ENCODE results near the gene SESN1.
A peak's percentile ranks its signal among the peaks of the same experiment; 100 is the strongest.

The SESN1 gene

DNA sequence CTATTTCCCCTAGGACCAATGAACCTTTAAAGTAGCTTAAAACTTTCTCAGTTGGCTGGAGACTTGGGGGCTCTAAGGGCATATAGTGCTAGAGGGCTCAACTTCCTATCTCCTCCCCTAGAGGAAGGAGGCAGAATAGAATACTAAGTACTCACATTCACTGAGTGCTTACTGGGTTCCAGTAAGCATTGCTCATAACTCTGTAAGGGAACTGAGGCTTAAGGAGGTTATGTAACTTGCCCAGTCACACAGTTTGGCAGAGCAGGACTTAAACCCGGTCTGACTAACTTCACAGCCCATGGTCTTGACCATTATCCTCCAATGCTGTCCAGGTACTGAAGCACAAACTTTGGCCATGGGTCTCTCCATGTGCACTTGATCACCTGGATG lies 12.5 kb downstream of the SESN1 start:
- DNase-seq (ENCODE audit: low read depth) = peak; percentile 40
- H3K4me3 ChIP-seq (ENCODE audit: low read depth, low read length) = no peak overlapping the region
- TF ChIP-seq, protein P1, sequence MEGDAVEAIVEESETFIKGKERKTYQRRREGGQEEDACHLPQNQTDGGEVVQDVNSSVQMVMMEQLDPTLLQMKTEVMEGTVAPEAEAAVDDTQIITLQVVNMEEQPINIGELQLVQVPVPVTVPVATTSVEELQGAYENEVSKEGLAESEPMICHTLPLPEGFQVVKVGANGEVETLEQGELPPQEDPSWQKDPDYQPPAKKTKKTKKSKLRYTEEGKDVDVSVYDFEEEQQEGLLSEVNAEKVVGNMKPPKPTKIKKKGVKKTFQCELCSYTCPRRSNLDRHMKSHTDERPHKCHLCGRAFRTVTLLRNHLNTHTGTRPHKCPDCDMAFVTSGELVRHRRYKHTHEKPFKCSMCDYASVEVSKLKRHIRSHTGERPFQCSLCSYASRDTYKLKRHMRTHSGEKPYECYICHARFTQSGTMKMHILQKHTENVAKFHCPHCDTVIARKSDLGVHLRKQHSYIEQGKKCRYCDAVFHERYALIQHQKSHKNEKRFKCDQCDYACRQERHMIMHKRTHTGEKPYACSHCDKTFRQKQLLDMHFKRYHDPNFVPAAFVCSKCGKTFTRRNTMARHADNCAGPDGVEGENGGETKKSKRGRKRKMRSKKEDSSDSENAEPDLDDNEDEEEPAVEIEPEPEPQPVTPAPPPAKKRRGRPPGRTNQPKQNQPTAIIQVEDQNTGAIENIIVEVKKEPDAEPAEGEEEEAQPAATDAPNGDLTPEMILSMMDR (conservative IDR thresholded peaks at IDR 0.05; ENCODE audit: low read depth, low read length) = peak; percentile 17

DNA sequence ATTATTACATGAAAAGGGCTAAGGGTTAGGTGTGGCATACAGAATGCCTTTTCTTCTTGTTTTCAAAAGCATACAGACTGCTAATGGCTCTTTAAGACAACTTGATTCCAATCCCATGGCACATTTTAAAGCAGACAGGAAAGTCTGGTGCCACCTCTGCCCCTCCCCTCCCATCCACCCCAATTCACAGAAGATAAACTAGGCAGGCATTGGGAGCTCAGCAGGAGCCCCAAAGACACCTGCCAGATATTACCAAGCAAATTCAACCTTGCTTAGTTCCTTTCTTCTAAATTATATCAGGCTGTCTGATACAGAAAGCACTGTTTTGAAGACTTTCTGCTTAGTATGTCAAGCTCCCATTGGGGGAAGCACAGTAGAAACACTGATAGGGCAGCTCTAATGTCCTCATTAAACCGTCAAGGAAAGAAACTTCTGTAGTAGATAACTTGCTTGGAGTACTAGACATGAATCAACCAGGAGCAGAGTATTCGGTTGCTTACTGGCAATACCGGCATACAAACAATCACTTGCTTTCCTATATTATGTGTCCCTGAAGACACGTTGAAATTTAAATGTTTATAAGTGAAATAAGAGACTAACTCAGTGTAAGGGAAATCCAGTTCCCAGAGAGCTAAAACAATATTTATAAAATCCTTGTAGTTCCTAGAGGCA lies 13.0 kb downstream of the SESN1 start:
- no peak overlapping the region for H3K4me3 ChIP-seq (ENCODE audit: low read depth, low read length)
- DNase-seq (ENCODE audit: low read depth) = no peak
- TF ChIP-seq, protein P1 (conservative IDR thresholded peaks at IDR 0.05; ENCODE audit: low read depth, low read length) = no peak

DNA sequence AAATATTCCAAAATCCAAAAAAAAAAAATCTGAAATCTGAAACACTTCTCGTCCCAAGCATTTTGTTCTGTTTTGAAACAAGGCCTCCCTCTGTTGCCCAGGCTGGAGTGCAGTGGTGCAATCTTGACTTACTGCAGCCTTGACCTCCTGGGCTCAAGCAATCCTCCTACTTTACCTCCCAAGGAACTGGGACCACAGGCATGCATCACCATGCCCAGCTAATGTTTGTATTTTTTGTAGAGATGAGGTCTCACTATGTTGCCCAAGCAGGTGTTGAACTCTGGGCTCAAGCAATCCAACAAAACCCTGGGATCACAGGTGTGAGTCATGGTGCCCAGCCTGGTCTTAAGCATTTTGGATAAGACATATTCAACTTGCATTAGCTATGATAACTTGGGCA lies 13.6 kb downstream of the SESN1 start:
- H3K4me3 ChIP-seq (ENCODE audit: low read depth, low read length) = no peak overlapping the region
- TF ChIP-seq, protein P1 (conservative IDR thresholded peaks at IDR 0.05; ENCODE audit: low read depth, low read length) = no peak
- DNase-seq (ENCODE audit: low read depth) = no peak

DNA sequence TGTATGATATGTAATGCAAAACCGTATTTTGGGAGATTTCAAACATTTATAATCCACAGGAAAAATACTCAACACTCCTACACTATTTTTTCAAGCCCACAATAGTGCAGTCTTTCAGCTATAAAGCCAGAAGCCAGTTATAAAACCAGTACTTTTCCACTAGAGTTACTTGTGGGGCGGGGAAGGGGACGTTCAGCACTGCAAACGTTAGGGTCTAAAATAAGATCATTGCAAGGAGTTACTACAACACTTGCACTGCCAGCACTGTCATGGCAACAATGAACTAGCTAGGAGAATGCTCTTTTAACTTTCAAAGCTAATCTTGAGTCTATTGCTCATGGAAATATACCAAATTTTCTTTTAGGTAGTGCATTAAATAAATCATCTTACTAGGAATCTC lies 14.7 kb downstream of the SESN1 start:
- no peak overlapping the region for H3K4me3 ChIP-seq (ENCODE audit: low read depth, low read length)
- peak; percentile 27 for DNase-seq (ENCODE audit: low read depth)
- TF ChIP-seq, protein P1 (conservative IDR thresholded peaks at IDR 0.05; ENCODE audit: low read depth, low read length) = no peak

DNA sequence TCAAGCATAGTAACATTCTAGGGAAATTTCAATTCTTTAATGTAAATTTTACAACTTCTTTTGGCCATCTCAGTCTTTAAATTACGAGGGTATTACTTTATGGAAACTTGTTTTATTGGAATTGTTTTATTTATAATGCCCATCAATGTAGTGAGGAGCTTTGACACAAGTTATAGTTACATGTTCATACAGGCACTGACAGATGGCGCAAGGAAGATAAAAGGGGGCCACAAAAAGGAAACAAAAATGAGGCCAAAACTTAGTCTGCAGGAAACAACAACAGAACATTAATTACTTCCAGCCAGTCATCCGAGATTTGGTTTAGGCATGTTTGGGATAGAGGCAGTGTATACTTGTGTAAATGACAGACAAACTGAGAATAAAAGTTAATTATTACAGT lies 18.3 kb downstream of the SESN1 start:
- TF ChIP-seq, protein P1 (conservative IDR thresholded peaks at IDR 0.05; ENCODE audit: low read depth, low read length) = no peak
- H3K4me3 ChIP-seq (ENCODE audit: low read depth, low read length) = no peak overlapping the region

DNA sequence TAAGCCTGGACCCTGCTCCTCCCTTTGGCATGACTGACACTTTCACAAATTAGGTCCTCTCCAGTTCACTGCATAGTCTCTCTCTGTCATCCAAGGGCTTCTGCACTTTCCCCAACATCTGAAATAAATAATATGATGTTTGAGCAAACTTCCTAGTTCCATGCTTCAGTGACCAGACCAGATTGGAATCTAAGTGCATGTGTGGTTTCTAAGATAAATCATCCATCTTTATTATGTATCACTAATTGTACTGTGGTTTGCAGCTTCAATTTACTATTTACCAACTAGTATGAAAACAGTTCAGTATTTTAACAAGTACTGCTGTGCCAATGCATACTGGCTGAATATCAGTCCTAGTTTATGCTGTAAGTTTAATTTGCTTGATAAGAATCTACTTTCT lies 18.7 kb downstream of the SESN1 start:
- no peak for DNase-seq (ENCODE audit: low read depth)
- no peak overlapping the region for H3K4me3 ChIP-seq (ENCODE audit: low read depth, low read length)
- TF ChIP-seq, protein P1 (conservative IDR thresholded peaks at IDR 0.05; ENCODE audit: low read depth, low read length) = no peak

More for the DNA sequence above, 18.3 kb downstream of the SESN1 start:
- DNase-seq (ENCODE audit: low read depth) = no peak

DNA sequence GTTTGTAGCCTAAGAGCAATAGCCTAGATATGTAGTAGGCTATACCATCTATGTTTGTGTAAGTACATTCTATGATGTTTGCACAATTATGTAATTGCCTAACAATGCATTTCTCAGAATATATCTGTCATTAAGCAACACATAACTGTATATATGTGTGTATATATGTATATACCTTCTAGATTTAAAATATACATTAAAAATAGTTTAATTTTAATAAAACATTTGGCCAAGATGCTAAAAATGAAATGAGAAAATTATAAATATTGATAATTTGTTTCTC lies 20.6 kb downstream of the SESN1 start:
- TF ChIP-seq, protein P1 (conservative IDR thresholded peaks at IDR 0.05; ENCODE audit: low read depth, low read length) = no peak
- no peak for DNase-seq (ENCODE audit: low read depth)

More for the DNA sequence above, 20.6 kb downstream of the SESN1 start:
- no peak overlapping the region for H3K4me3 ChIP-seq (ENCODE audit: low read depth, low read length)

All from choroid plexus epithelial cell (primary cell).